GM20431 (cell line): ENCODE measurements around the gene XAGE2.

ENCODE experiments used
- in situ Hi-C: fragments of 300-500 bp; cut with MseI, MboI; formaldehyde crosslinking; loops from one replicate; pipeline ENCODE4 v1.15.0; 2020; ENCODE audit warnings: low sequenced_read_pairs; ENCODE audit not compliant: unreplicated experiment

XAGE2 gene

GRCh38 chrX:52422884-52423283 lies 54.1 kb downstream of the XAGE2 start:
- in situ Hi-C loops = no loop called here

- in situ Hi-C loops = no loop called here
Measured at GRCh38 chrX:52424656-52425055, 55.8 kb downstream of the XAGE2 start.
